Astrocyte (in vitro differentiated cells and primary cell): ENCODE results near the gene CCDC66. TPM values are rescaled to one million over a fixed set of nuclear protein-coding genes. Genes with fewer than 3 reads are reported as not detected.

Experiments used
- DNase-seq: peaks from one replicate; pipeline ENCODE4 v3.0.0-alpha.2; 2010; ENCODE audit warnings: low read depth
- FAIRE-seq: peaks from 2 replicates; lab custom pipeline; 2011; peaks lifted over from hg19 to GRCh38; lab: Jason Lieb, UNC
- H2AFZ ChIP-seq: 2 replicates; pipeline ENCODE4 v1.6.0; 2012; ENCODE audit warnings: low read depth, low read length, inconsistent platforms
- H3K27ac ChIP-seq: 2 replicates; pipeline ENCODE4 v1.5.1; 2011; ENCODE audit warnings: low read depth, low read length, inconsistent platforms
- H3K27me3 ChIP-seq: 2 replicates; pipeline ENCODE4 v1.6.0; 2011; ENCODE audit warnings: low read length, inconsistent platforms; ENCODE audit not compliant: insufficient read depth
- H3K36me3 ChIP-seq: 2 replicates; pipeline ENCODE4 v1.5.1; 2011; ENCODE audit warnings: low read length, inconsistent platforms; ENCODE audit not compliant: insufficient read depth
- H3K4me1 ChIP-seq: 2 replicates; pipeline ENCODE4 v1.5.1; 2011; ENCODE audit warnings: low read length, inconsistent platforms; ENCODE audit not compliant: insufficient read depth
- H3K4me2 ChIP-seq: 2 replicates; pipeline ENCODE4 v1.6.0; 2012; ENCODE audit warnings: low read length, inconsistent platforms
- H3K4me3 ChIP-seq: 2 replicates; pipeline ENCODE4 v1.5.1; 2011; ENCODE audit warnings: low read depth, mild to moderate bottlenecking, low read length, inconsistent platforms; ENCODE audit not compliant: insufficient read depth
- H3K79me2 ChIP-seq: 2 replicates; pipeline ENCODE4 v1.6.0; 2012; ENCODE audit warnings: mild to moderate bottlenecking, low read length, inconsistent platforms; ENCODE audit not compliant: insufficient read depth
- H3K9ac ChIP-seq: 2 replicates; pipeline ENCODE4 v1.6.0; 2012; ENCODE audit warnings: mild to moderate bottlenecking, low read length, inconsistent platforms
- H3K9me3 ChIP-seq: 2 replicates; pipeline ENCODE4 v1.5.1; 2012; ENCODE audit warnings: low read depth, mild to moderate bottlenecking, low read length, inconsistent platforms; ENCODE audit not compliant: insufficient read depth
- H4K20me1 ChIP-seq: 2 replicates; pipeline ENCODE4 v1.6.0; 2012; ENCODE audit warnings: low read length, inconsistent platforms; ENCODE audit not compliant: insufficient read depth
- H3K27ac Mint-ChIP-seq: one replicate; pipeline ENCODE4 v1.8.0; 2021; ENCODE audit warnings: mild to moderate bottlenecking, mixed read lengths; ENCODE audit not compliant: unreplicated experiment
- H3K27me3 Mint-ChIP-seq: one replicate; pipeline ENCODE4 v1.8.0; 2021; ENCODE audit warnings: low read depth, mixed read lengths; ENCODE audit not compliant: unreplicated experiment
- H3K36me3 Mint-ChIP-seq: one replicate; pipeline ENCODE4 v1.8.0; 2021; ENCODE audit warnings: low read depth, mixed read lengths; ENCODE audit not compliant: unreplicated experiment
- H3K4me1 Mint-ChIP-seq: one replicate; pipeline ENCODE4 v1.8.0; 2021; ENCODE audit warnings: low read depth, mixed read lengths; ENCODE audit not compliant: unreplicated experiment
- H3K4me3 Mint-ChIP-seq: one replicate; pipeline ENCODE4 v1.8.0; 2021; ENCODE audit warnings: mild to moderate bottlenecking, moderate library complexity, mixed read lengths; ENCODE audit not compliant: unreplicated experiment
- H3K9me3 Mint-ChIP-seq: one replicate; pipeline ENCODE4 v1.8.0; 2021; ENCODE audit warnings: mild to moderate bottlenecking, mixed read lengths; ENCODE audit not compliant: unreplicated experiment
- CTCF ChIP-seq: IDR thresholded peaks from 2 replicates; pipeline ENCODE4 v1.5.1; 2011; ENCODE audit warnings: low read depth, mild to moderate bottlenecking, inconsistent platforms, low read length, moderate library complexity; ENCODE audit not compliant: insufficient read depth
- EZH2 ChIP-seq: IDR thresholded peaks from 2 replicates; pipeline ENCODE4 v1.6.1; 2012; ENCODE audit warnings: mild to moderate bottlenecking, low read length, inconsistent platforms; ENCODE audit not compliant: insufficient read depth
- total RNA-seq: library from RNA; stranded (reverse); gene quantifications from 2 replicates; pipeline ENCODE4 v1.2.1, GENCODE V29; 2021

CCDC66 gene
- total RNA-seq, 1 donor from 2014 or later = 11.2 TPM

GRCh38 chr3:56611364-56611763 lies 54.4 kb downstream of the CCDC66 start:
- Histone ChIP-seq H3K4me2 (no peak overlapping the region), H3K9ac (no peak overlapping the region)

GRCh38 chr3:56612146-56612545 lies 55.2 kb downstream of the CCDC66 start:
- peaks cover 2% of the 10 kb centered on the region for H3K9me3 Mint-ChIP-seq

More at GRCh38 chr3:56611364-56611763, 54.4 kb downstream of the CCDC66 start:
- FAIRE-seq (no peak), DNase-seq (no peak)
- Histone ChIP-seq H4K20me1 (peaks cover 20% of the 10 kb centered on the region), H3K4me3 (no peak overlapping the region), H3K9me3 (peaks cover 2% of the 10 kb centered on the region), H3K79me2 (peaks cover 12% of the 10 kb centered on the region), H2AFZ (no peak overlapping the region), H3K36me3 (peaks cover 4% of the 10 kb centered on the region), H3K27ac (no peak overlapping the region), H3K27me3 (no peaks in the 10 kb centered on the region), H3K4me1 (no peaks in the 10 kb centered on the region)
- Mint-ChIP-seq H3K27me3 (no peaks in the 10 kb centered on the region), H3K4me3 (no peak overlapping the region), H3K9me3 (peaks cover 5% of the 10 kb centered on the region), H3K36me3 (peaks cover 33% of the 10 kb centered on the region), H3K4me1 (peaks cover 5% of the 10 kb centered on the region), H3K27ac (no peak overlapping the region)
- TF ChIP-seq CTCF (no peak), EZH2 (no peak)

More at GRCh38 chr3:56612146-56612545, 55.2 kb downstream of the CCDC66 start:
- no peak overlapping the region for H3K9ac ChIP-seq
- H3K27me3 Mint-ChIP-seq = no peaks in the 10 kb centered on the region
- H3K4me1 Mint-ChIP-seq = peaks cover 5% of the 10 kb centered on the region
- no peak for DNase-seq
- H3K36me3 Mint-ChIP-seq = peaks cover 26% of the 10 kb centered on the region
- H3K4me3 Mint-ChIP-seq = no peak overlapping the region
- H3K4me3 ChIP-seq = no peak overlapping the region
- H4K20me1 ChIP-seq = peaks cover 20% of the 10 kb centered on the region
- no peaks in the 10 kb centered on the region for H3K4me1 ChIP-seq
- H3K27ac ChIP-seq = no peak overlapping the region
- H3K27ac Mint-ChIP-seq = no peak overlapping the region
- TF ChIP-seq CTCF = no peak
- no peak for TF ChIP-seq EZH2
- no peak overlapping the region for H3K4me2 ChIP-seq
- no peak overlapping the region for H2AFZ ChIP-seq
- no peak for FAIRE-seq
- H3K79me2 ChIP-seq = peaks cover 12% of the 10 kb centered on the region
- H3K9me3 ChIP-seq = no peaks in the 10 kb centered on the region
- H3K27me3 ChIP-seq = no peaks in the 10 kb centered on the region
- H3K36me3 ChIP-seq = peaks cover 11% of the 10 kb centered on the region
